IMR-90 (cell line): ENCODE measurements around the gene PRPH2.

Experiments
- CTCF ChIP-seq: conservative IDR thresholded peaks from 2 replicates; pipeline ENCODE4 v1.5.1; 2012; ENCODE audit warnings: mild to moderate bottlenecking, low read depth, low read length, improper control_type of control experiment
- ELK1 ChIP-seq: fragments of 150-350 bp; IDR thresholded peaks from 2 replicates; pipeline ENCODE4 v1.6.1; 2016; ENCODE audit warnings: low read depth, mild to moderate bottlenecking, low read length, moderate library complexity, borderline replicate concordance

- TF ChIP-seq CTCF (no peak), ELK1 (no peak)
These were observed 6.5 kb downstream of the PRPH2 start for GRCh38 chr6:42715871-42716270.
